ENCODE results near the gene ZCCHC10. TPM values are rescaled to one million over a fixed set of nuclear protein-coding genes. Genes with fewer than 3 reads are reported as not detected.

Gene ZCCHC10
- total and polyA plus RNA-seq, 9 of the 15 experiments (the other 6 are each of a cell fraction or from before 2014, with no cell fraction given) = 11.9 to 146 (median 51.8) TPM

- intact Hi-C loops (cut with micrococcal nuclease) = loop anchor here (5.0 kb wide), 1 partner anchor 105 kb away; no protein-coding TSS in a partner anchor
- in situ Hi-C loops (cut with MboI) = no loop called here
- peaks cover 37% of the 10 kb centered on the region for H3K36me3 ChIP-seq (ENCODE audit: control insufficient read depth, insufficient read depth, low read length)
- ChIA-PET POLR2A (interaction anchor here (0.6 to 3.5 kb wide), 19 partner anchors 8 to 545 kb away, joined by 3 to 24 read pairs (median 4); partner anchors contain the start of genes AFF4 and ZCCHC10), CTCF (ENCODE audit: low intra/inter-chr PET ratio) (no interaction called here)
- peak overlapping the region; percentile 77 for H2AFZ ChIP-seq (ENCODE audit: low read depth, low read length)
- H3K9me3 ChIP-seq (replicated peaks; ENCODE audit: control insufficient read depth, insufficient read depth, low read depth, low read length) = no peaks in the 10 kb centered on the region
- H3K9ac ChIP-seq (ENCODE audit: insufficient read depth in 1 of 2, low read depth in 2 of 2, low read length in 2 of 2) = peak overlapping the region; percentile 97 to 100
- WGBS (ENCODE audit: insufficient coverage, low coverage, missing lambda C conversion rate) = under 1% methylated on average over 59 of the region's 59 CpGs
- ATAC-seq (peak; percentile 70), FAIRE-seq (no peak), DNase-seq (ENCODE audit: extremely low read depth in 1 of 4, low spot score in 3 of 4) (peak; percentile 63 to 82 (median 71))
- peaks cover 79% of the 10 kb centered on the region for H3K79me2 ChIP-seq (ENCODE audit: control insufficient read depth, insufficient read depth, low read length)
- H3K27ac ChIP-seq (ENCODE audit: extremely low read depth, low read depth, low read length) = peak overlapping the region; percentile 96
- no peaks in the 10 kb centered on the region for H3K27me3 ChIP-seq (ENCODE audit: control insufficient read depth in 2 of 2, insufficient read depth in 2 of 2, low read length in 2 of 2)
- no peaks in the 10 kb centered on the region for H3K9me1 ChIP-seq (ENCODE audit: control insufficient read depth, insufficient read depth, low read length)
- TSS peak; percentile 41 for BruUV-seq (replicated peaks)
- peak overlapping the region; percentile 81 for H3K4me3 ChIP-seq
- H3K4me2 ChIP-seq (ENCODE audit: insufficient read depth, low read length) = peak overlapping the region; percentile 95
- H4K20me1 ChIP-seq (replicated peaks; ENCODE audit: control insufficient read depth, insufficient read depth, low read length) = peaks cover 22% of the 10 kb centered on the region
- peaks cover 13 to 32% of the 10 kb centered on the region in 2 experiments; a peak in 4 of 5 replicates for H3K4me1 ChIP-seq (replicated peaks in 1 of 2; ENCODE audit: control insufficient read depth in 2 of 2, insufficient read depth in 2 of 2, low read length in 2 of 2)
- TF ChIP-seq ZKSCAN8 (CRISPR knock-in tag; IDR thresholded peaks at IDR 0.05) (peak; percentile 99), U2AF2 (optimal IDR thresholded peaks at IDR 0.05; ENCODE audit: low read depth, low read length) (no peak), TARDBP (IDR thresholded peaks at IDR 0.05) (no peak), NFXL1 (CRISPR knock-in tag; IDR thresholded peaks at IDR 0.05) (no peak), PHB2 (IDR thresholded peaks at IDR 0.05; ENCODE audit: low read depth) (no peak), THRAP3 (IDR thresholded peaks at IDR 0.05; ENCODE audit: borderline replicate concordance) (no peak), ZNF280A (IDR thresholded peaks at IDR 0.05; ENCODE audit: low read depth, partially characterized antibody) (no peak), MEF2A (IDR thresholded peaks at IDR 0.05; ENCODE audit: control insufficient read depth, low read depth, low read length) (0 out of 2 replicates have a peak, but pooled peaks have one; percentile 15), PHF20 (IDR thresholded peaks at IDR 0.05; ENCODE audit: partially characterized antibody) (no peak), LCOR (CRISPR knock-in tag; IDR thresholded peaks at IDR 0.05) (0 out of 2 replicates have a peak, but pooled peaks have one; percentile 24), RAD21 (CRISPR knock-in tag; conservative IDR thresholded peaks at IDR 0.05 in 1 of 2, IDR thresholded peaks at IDR 0.05 in 1 of 2) (no peak), CLOCK (CRISPR knock-in tag; IDR thresholded peaks at IDR 0.05; ENCODE audit: borderline replicate concordance) (no peak), ETS1 (conservative IDR thresholded peaks at IDR 0.05; ENCODE audit: control insufficient read depth, low read depth, low read length) (peak; percentile 62; the same call in 1 of the 2 replicates), TFAM (CRISPR knock-in tag; conservative IDR thresholded peaks at IDR 0.05) (no peak), GTF2E2 (tag; IDR thresholded peaks at IDR 0.05) (no peak), ZKSCAN3 (CRISPR knock-in tag; IDR thresholded peaks at IDR 0.05) (no peak)
Observed at GRCh38 chr5:133052317-133053175, 26.2 kb upstream of the ZCCHC10 start.
